Activated T-helper 2 cell treated with anti-CD3 and anti-CD28 coated beads, Interferon-gamma antibody, Interleukin-2, Interleukin-4, amounts not matched to agents 10 μg/mL and 5 μg/mL and 100 μg/mL, durations not matched to agents 14 hours and 24 hours and 36 hours (primary cell): ENCODE data around the gene PXYLP1. TPM values are rescaled to one million over a fixed set of nuclear protein-coding genes. Genes with fewer than 3 reads are reported as not detected.

ENCODE experiments used
- total RNA-seq: library from RNA; stranded (reverse); gene quantifications from 2 replicates; pipeline ENCODE4 v1.2.3, GENCODE V29; 2022

The PXYLP1 gene
- total RNA-seq, 1 donor from 2014 or later, result 57.2 TPM

Other genes starting within 250 kb of the PXYLP1 start
- not detected in 2 replicates for gene SPSB4, start 180.5 kb upstream of the PXYLP1 start, total RNA-seq
- 25.4 and 27.2 TPM in 2 replicates for gene ZBTB38, start 136.7 kb downstream of the PXYLP1 start, total RNA-seq